Heart left ventricle (tissue), 16 donors: ENCODE measurements around the gene EPS8L1. TPM values are rescaled to one million over a fixed set of nuclear protein-coding genes. Genes with fewer than 3 reads are reported as not detected.

Source experiments
- ATAC-seq, 4 donors: fragments of 200-7000 bp; cut with Tn5 transposase; one replicate each; pipeline ENCODE4 v1.9.1; 2020 to 2022; ENCODE audit warnings: moderate library complexity in 4 of 4, mild to moderate bottlenecking in 3 of 4, moderate number of reproducible peaks in 1 of 4
- DNase-seq, 5 donors: peaks; one replicate each; pipeline ENCODE4 v3.0.0-alpha.2; 2020
- H3K27ac ChIP-seq, 12 donors: fragments of 200-600 bp; sonication (generic) in 4 of 12; one replicate each; pipeline versions ENCODE4 v1.5.0 to v1.8.0; 2016 to 2022; ENCODE audit warnings: mild to moderate bottlenecking in 2 of 12
- H3K27me3 ChIP-seq, 9 donors: fragments of 200-600 bp; sonication (generic) in 2 of 9; one replicate each; pipeline versions ENCODE4 v1.5.1 to v1.8.0; 2016 to 2022; ENCODE audit warnings: mild to moderate bottlenecking in 3 of 9
- H3K36me3 ChIP-seq, 9 donors: fragments of 200-600 bp; sonication (generic) in 2 of 9; one replicate each; pipeline versions ENCODE4 v1.5.0 to v1.8.0; 2018 to 2022; ENCODE audit warnings: mild to moderate bottlenecking in 2 of 9
- H3K4me1 ChIP-seq, 12 donors: fragments of 200-600 bp; sonication (generic) in 4 of 12; one replicate each; pipeline versions ENCODE4 v1.5.0 to v1.8.0; 2016 to 2022; ENCODE audit warnings: mild to moderate bottlenecking in 3 of 12
- H3K4me3 ChIP-seq, 12 donors: fragments of 200-600 bp; sonication (generic) in 4 of 12; one replicate each; pipeline versions ENCODE4 v1.5.0 to v1.8.0; 2017 to 2022; ENCODE audit warnings: mild to moderate bottlenecking in 9 of 12, moderate library complexity in 4 of 12
- H3K9me3 ChIP-seq, 12 donors: fragments of 200-600 bp; sonication (generic) in 4 of 12; one replicate each; pipeline versions ENCODE4 v1.5.0 to v1.8.0; 2016 to 2022; ENCODE audit warnings: mild to moderate bottlenecking in 1 of 12
- POLR2A ChIP-seq, 2 donors: fragments of 450-650 bp; IDR thresholded peaks; one replicate each; pipeline ENCODE4 v1.6.1; 2017; ENCODE audit warnings: antibody characterized with exemption in 2 of 2, mild to moderate bottlenecking in 2 of 2, moderate library complexity in 2 of 2
- WGBS, 4 donors: extraction: QIAGEN DNeasy Blood & Tissue Kit in 2 of 4; methylation state at CpG; one replicate each; pipeline versions ENCODE4 v1.1.5 to v1.1.7; 2013 to 2018; 5-methylcytosine and 5-hydroxymethylcytosine counted together
- intact Hi-C, 10 donors: fragments of 100-400 bp; cut with DNase I; formaldehyde crosslinking; loops; one replicate each; pipeline versions ENCODE4 v1.11.1 to v1.14.2; 2022
- polyA plus RNA-seq, 2 donors: library from polyadenylated mRNA; stranded (reverse); fragments of 200-250 nt; gene quantifications; one replicate each; pipeline ENCODE4 v1.2.3, GENCODE V29; 2013
- total RNA-seq, 9 donors: library from RNA; depleted of rRNA in 2 of 9; stranded (reverse); fragments of >200 nt in 2 of 9; fragmentation: NEBNext Ultra II Directional in 3 of 9; extraction: Animal tissue kit (Norgen Biotek cat#: 25700) in 3 of 9; gene quantifications; one replicate each; pipeline versions ENCODE4 v1.1.0 to v1.2.4, GENCODE V29; 2016 to 2023
- TF ChIP-seq, protein P1 (sequence below), 12 donors: fragments of 200-600 bp; sonication (generic) in 4 of 12; IDR thresholded peaks; one replicate each; pipeline versions ENCODE4 v1.5.0 to v1.8.0; 2018 to 2022; ENCODE audit warnings: antibody characterized with exemption in 12 of 12, mild to moderate bottlenecking in 5 of 12
- donor health status: ischemic (EF 13 %, LVEDD 7.1; RV severe dilation, severe dysfunction).
- donor health status: healthy with polysubstance abuse.
- donor health status: DM: no; HTN: yes; CAD: no.
- donor health status: DM: no; HTN: no; CAD: no.
- donor health status: ischemic (EF 25% LVEDD 6.9; RV normal size, moderate dysfunction).
- donor health status: ischemic (EF 25% LVEDD 5.7; RV mildly dilated, moderate dysfunction).
- donor health status: healthy.
- donor health status: DM: yes; HTN: yes; CAD: no.
- donor health status: ischemic (EF 35%, LVEDD 5.7; RV mildly dilated, moderate dysfunction).
- donor health status: nonischemic (EF 11% LVEDD 7.7; RV severe dilation, severe dysfunction).
- donor health status: DM: yes; HTN: yes; CAD: no.
- donor health status: PGD.
- donor health status: ischemic (EF 29% LVEDD 5.4; RV normal size, mild dysfunction).
- donor health status: nonischemic (EF 23%, LVEDD 6.1; RV moderate dilation, normal function).

EPS8L1 gene
- total and polyA plus RNA-seq, 11 donors = 0.44 to 25.5 (median 2.0) TPM

DNA sequence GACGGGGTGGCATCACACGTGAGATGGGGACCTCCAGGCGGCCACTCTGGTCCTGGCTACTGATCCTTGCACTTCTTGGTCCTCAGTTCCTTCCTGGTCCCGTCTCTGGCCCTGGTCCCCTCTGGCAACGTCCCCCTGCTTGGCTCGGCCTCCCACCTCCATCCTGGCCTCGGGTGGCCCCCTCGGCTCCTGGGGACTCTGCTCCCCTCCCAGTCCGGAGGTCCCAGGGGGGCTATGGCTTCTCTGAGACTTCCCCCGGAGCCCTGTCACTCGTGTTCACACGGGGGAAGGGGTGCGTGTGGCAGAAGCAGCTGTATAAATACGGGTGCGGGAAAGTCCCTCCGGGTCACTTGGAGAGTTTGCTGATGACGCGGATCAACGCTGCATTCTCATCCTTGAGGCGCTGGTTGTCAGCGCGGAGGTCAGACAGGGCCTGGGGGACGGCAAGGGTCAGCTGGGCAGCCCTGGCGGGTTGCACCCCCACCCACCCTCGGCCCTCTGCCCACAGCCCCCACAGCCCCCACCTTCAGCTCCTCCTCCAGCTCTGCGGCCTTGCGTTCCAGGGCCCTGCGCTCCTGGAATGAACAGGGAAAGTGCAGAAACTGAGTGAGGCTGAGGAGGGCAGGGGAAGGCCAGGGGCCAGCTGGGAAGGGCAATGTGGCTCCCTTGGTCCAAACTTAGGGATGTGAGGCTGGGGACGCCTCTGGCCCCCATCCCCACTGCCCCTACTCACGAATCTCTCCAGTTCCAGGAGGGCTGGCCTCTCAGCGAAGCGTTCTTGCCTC is 15.6 kb downstream of the EPS8L1 start:
- Histone ChIP-seq H3K27me3 (peaks cover 0 to 15% (median 0%) of the 10 kb centered on the region in 9 donors), H3K4me3 (no peak overlapping the region), H3K9me3 (no peaks in the 10 kb centered on the region), H3K4me1 (peaks cover 0 to 40% (median 19%) of the 10 kb centered on the region in 12 donors), H3K27ac (peak overlapping the region in 5 of 12 donors; percentile 9 to 57 (median 38)), H3K36me3 (peaks cover 4 to 57% (median 53%) of the 10 kb centered on the region in 9 donors)
- TF ChIP-seq, protein P1, sequence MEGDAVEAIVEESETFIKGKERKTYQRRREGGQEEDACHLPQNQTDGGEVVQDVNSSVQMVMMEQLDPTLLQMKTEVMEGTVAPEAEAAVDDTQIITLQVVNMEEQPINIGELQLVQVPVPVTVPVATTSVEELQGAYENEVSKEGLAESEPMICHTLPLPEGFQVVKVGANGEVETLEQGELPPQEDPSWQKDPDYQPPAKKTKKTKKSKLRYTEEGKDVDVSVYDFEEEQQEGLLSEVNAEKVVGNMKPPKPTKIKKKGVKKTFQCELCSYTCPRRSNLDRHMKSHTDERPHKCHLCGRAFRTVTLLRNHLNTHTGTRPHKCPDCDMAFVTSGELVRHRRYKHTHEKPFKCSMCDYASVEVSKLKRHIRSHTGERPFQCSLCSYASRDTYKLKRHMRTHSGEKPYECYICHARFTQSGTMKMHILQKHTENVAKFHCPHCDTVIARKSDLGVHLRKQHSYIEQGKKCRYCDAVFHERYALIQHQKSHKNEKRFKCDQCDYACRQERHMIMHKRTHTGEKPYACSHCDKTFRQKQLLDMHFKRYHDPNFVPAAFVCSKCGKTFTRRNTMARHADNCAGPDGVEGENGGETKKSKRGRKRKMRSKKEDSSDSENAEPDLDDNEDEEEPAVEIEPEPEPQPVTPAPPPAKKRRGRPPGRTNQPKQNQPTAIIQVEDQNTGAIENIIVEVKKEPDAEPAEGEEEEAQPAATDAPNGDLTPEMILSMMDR (IDR thresholded peaks at IDR 0.05) = no peak
- TF ChIP-seq POLR2A (IDR thresholded peaks at IDR 0.05) = no peak
- ATAC-seq = no peak
- 78 to 85% (median 79%) methylated on average over 19 to 32 of the region's 32 CpGs for WGBS, 4 donors
- intact Hi-C loops = no loop called here
- peak in 2 of 5 donors; percentile 48 to 66 for DNase-seq

DNA sequence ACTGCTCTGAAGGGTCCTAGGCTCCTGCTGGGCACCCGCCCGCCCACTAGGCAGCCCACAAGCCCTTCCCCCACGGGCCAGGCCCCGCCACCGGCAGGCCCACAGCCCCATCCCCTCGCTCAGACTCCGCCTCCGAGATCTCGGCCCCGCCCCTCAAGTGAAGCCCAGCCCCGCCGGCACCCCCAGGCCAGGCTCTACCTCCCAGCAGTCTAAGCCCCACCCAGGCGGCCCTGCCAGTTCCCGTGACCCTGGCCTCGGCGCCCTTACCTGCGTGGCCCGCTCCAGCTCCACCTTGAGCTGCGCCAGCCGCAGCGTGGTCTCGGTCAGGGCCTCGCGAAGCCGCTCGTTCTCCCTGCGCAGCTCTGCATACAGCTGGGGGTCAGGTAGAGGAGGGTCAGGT is 16.3 kb downstream of the EPS8L1 start:
- Histone ChIP-seq H3K27me3 (peaks cover 0 to 9% (median 0%) of the 10 kb centered on the region in 9 donors), H3K9me3 (no peaks in the 10 kb centered on the region), H3K27ac (peak overlapping the region in 5 of 12 donors; percentile 9 to 57 (median 38)), H3K4me3 (no peak overlapping the region), H3K4me1 (peaks cover 0 to 34% (median 15%) of the 10 kb centered on the region in 12 donors), H3K36me3 (peaks cover 4 to 57% (median 54%) of the 10 kb centered on the region in 9 donors)
- WGBS, 4 donors = 84 to 87% (median 86%) methylated on average over 26 to 27 of the region's 27 CpGs
- intact Hi-C loops = no loop called here
- no peak for TF ChIP-seq POLR2A (IDR thresholded peaks at IDR 0.05)
- TF ChIP-seq, protein P1 (IDR thresholded peaks at IDR 0.05) = no peak
- ATAC-seq = no peak
- peak in 2 of 5 donors; percentile 24 to 60 for DNase-seq

DNA sequence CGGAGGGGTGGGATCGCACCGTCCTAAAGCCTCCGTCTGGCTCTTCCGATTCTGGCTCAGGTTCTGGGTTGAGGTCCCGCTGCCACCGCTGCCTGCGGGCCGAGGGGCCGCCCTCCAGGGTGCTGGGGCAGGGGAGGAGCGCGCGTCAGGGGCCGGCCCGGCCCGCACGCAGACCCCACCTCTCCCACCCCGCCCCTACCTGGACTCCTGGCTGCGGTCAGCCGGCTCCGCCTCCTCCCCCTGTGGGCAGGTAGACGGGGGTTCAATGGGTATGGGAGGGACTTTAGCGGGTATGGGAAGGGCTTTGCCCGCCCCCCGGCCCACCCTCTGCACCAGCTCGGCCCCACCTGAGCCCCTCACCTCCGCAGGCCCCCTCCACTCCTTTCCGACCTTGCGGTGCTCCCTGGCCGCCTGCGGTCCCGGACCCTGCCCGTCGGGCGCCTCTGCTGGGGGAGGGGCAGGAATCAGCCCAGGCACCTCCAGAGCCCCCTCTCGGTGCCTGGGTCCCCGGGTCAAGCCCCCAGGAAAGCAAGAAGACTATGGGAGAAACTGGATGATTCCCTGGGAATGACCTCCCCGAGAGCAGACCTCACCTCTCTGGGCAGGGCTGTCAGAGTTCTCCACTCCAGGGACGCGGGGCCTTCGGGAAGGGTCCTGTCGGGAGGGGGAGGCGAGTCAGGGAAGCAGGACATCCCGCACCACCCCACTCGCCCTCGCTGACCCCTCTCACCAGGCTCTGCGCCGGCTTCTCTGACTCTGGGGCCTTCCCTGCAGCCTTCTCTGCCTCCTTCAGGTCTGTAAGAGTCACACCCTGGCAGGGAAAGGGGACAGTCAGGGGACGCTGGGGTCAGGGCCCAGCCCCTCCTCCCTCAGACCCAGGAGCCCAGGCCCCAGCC is 17.0 kb downstream of the EPS8L1 start:
- Histone ChIP-seq H3K4me1 (peaks cover 0 to 27% (median 8%) of the 10 kb centered on the region in 12 donors), H3K36me3 (peaks cover 4 to 57% (median 54%) of the 10 kb centered on the region in 9 donors), H3K27me3 (peaks cover 0 to 1% (median 0%) of the 10 kb centered on the region in 9 donors), H3K9me3 (no peaks in the 10 kb centered on the region), H3K27ac (peak overlapping the region in 3 of 12 donors; percentile 9 to 38 (median 17)), H3K4me3 (no peak overlapping the region)
- peak in 2 of 5 donors; percentile 24 to 60 for DNase-seq
- ATAC-seq = no peak
- intact Hi-C loops = no loop called here
- 85 to 89% (median 88%) methylated on average over 21 to 49 of the region's 49 CpGs for WGBS, 4 donors
- no peak for TF ChIP-seq POLR2A (IDR thresholded peaks at IDR 0.05)
- TF ChIP-seq, protein P1 (IDR thresholded peaks at IDR 0.05) = no peak
